GM12892 (cell line): Measurements from ENCODE around the gene ACSS1.

Source experiments
- POLR2A ChIP-seq: IDR thresholded peaks from 2 replicates; pipeline ENCODE4 v1.6.1; 2011; ENCODE audit warnings: low read depth, low read length, control low read depth
- POLR2AphosphoS5 ChIP-seq: IDR thresholded peaks from 2 replicates; pipeline ENCODE4 v1.6.1; 2011; ENCODE audit warnings: low read depth, low read length, control low read depth
- TAF1 ChIP-seq: IDR thresholded peaks from 2 replicates; pipeline ENCODE4 v1.6.1; 2011; ENCODE audit warnings: low read depth, mild to moderate bottlenecking, control low read depth, low read length, borderline replicate concordance

- TF ChIP-seq POLR2A (no peak), POLR2AphosphoS5 (no peak), TAF1 (no peak)
Measured at GRCh38 chr20:24968278-24968800, 89.6 kb downstream of the ACSS1 start.
